ENCODE measurements around the gene NAALADL2. TPM values are rescaled to one million over a fixed set of nuclear protein-coding genes. Genes with fewer than 3 reads are reported as not detected.

Gene NAALADL2
- total and polyA plus RNA-seq, 4 donors: 0.28 to 4.6 (median 3.1) TPM

DNA sequence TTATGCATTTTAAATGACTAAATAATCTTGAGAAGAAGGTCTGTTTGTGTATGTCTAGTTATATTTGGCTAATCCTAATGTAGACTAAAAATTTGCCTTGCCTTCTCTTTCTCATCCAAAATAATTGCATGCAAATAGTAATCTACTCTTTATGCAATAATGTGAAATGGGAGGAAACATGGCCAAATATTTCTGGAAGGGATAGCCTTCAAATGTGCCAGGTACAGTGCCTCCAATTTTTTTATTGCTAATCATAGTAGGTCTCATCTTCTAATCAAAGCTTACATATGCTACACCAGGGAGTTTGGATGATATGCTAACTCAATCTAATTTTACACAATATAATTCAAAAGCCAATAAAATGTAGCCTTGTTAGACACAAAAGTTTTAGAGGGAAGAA lies 911.3 kb downstream of the NAALADL2 start:
- Histone ChIP-seq H3K36me3 (ENCODE audit: control insufficient read depth in 4 of 4, insufficient read depth in 3 of 4, low read depth in 1 of 4, low read length in 3 of 4) (no peaks in the 10 kb centered on the region), H3K27ac (ENCODE audit: low read depth in 1 of 2, low read length in 2 of 2) (no peak overlapping the region), H3K4me1 (ENCODE audit: control insufficient read depth in 4 of 4, insufficient read depth in 4 of 4, low read length in 3 of 4) (no peaks in the 10 kb centered on the region), H3K9ac (ENCODE audit: low read depth in 1 of 2, low read length in 2 of 2) (no peak overlapping the region), H3K4me3 (ENCODE audit: low read depth in 1 of 3, low read length in 3 of 3) (no peak overlapping the region), H3K9me3 (ENCODE audit: control insufficient read depth in 4 of 4, low read length in 3 of 4) (no peaks in the 10 kb centered on the region), H3K27me3 (ENCODE audit: control insufficient read depth in 4 of 4, insufficient read depth in 4 of 4, low read length in 3 of 4) (no peaks in the 10 kb centered on the region)
- TF ChIP-seq ZBTB33 (IDR thresholded peaks at IDR 0.05): no peak
- DNase-seq (ENCODE audit: low spot score): no peak

DNA sequence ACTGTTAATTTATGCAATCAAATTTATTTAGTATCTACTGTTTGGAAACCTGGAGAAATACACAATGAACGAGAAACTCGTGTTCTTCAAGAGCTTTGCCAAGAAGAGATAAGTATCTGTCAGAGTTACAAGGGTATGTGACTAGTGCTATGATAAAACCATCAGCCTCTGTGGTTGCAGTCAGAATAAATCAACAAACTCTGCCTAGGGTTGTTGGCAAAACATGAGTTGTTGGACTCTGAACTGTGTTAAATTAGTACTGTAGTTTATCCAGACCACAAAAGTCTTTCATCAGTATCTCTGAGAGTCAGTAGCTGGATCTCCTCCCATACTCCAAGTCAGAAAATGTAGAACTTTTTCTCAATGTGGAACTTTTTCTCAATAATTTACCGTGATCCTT lies 918.4 kb downstream of the NAALADL2 start:
- Histone ChIP-seq H3K9ac (ENCODE audit: low read depth in 1 of 2, low read length in 2 of 2) (no peak overlapping the region), H3K27me3 (ENCODE audit: control insufficient read depth in 4 of 4, insufficient read depth in 4 of 4, low read length in 3 of 4) (no peaks in the 10 kb centered on the region), H3K4me3 (ENCODE audit: low read depth in 1 of 3, low read length in 3 of 3) (no peak overlapping the region), H3K9me3 (ENCODE audit: control insufficient read depth in 4 of 4, low read length in 3 of 4) (no peaks in the 10 kb centered on the region), H3K27ac (ENCODE audit: low read depth in 1 of 2, low read length in 2 of 2) (no peak overlapping the region), H3K4me1 (ENCODE audit: control insufficient read depth in 4 of 4, insufficient read depth in 4 of 4, low read length in 3 of 4) (no peaks in the 10 kb centered on the region), H3K36me3 (ENCODE audit: control insufficient read depth in 4 of 4, insufficient read depth in 3 of 4, low read depth in 1 of 4, low read length in 3 of 4) (no peaks in the 10 kb centered on the region)
- WGBS: 35% methylated on average over 3 of the region's 3 CpGs
- no peak for DNase-seq (ENCODE audit: low spot score)
- TF ChIP-seq SP1 (IDR thresholded peaks at IDR 0.05) (no peak), RAD21 (IDR thresholded peaks at IDR 0.05) (peak in 1 of 2 donors; percentile 12), HNF4A (conservative IDR thresholded peaks at IDR 0.05) (peak; percentile 55 to 60), FOXA1 (IDR thresholded peaks at IDR 0.05) (no peak), EGR1 (IDR thresholded peaks at IDR 0.05; ENCODE audit: low read depth in 2 of 2) (no peak)
- TF ChIP-seq, protein P1, sequence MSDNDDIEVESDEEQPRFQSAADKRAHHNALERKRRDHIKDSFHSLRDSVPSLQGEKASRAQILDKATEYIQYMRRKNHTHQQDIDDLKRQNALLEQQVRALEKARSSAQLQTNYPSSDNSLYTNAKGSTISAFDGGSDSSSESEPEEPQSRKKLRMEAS (IDR thresholded peaks at IDR 0.05): no peak

DNA sequence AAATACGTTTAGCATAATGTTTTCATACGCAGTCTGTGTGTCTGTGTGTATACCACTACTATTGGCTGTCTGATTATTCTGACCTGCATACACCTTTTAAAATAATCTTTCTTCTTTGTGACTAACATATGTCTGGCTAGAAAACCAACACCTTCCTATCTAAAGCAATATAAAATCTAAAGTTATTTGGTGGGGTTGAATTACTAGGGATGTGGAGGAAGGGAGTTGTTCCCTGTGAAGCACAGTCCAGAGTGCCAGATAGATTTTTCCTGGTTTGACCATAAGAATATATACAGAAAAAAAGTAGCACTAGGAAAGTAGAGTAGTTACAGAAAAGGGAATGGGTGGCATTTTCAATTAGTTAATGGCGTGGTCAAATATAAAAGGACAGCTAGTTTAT lies 918.8 kb downstream of the NAALADL2 start:
- no peaks in the 10 kb centered on the region for H3K36me3 ChIP-seq (ENCODE audit: control insufficient read depth in 4 of 4, insufficient read depth in 3 of 4, low read depth in 1 of 4, low read length in 3 of 4)
- 88% methylated on average over 3 of the region's 3 CpGs for WGBS
- no peaks in the 10 kb centered on the region for H3K4me1 ChIP-seq (ENCODE audit: control insufficient read depth in 4 of 4, insufficient read depth in 4 of 4, low read length in 3 of 4)
- no peak for DNase-seq (ENCODE audit: low spot score)
- H3K9ac ChIP-seq (ENCODE audit: low read depth in 1 of 2, low read length in 2 of 2): no peak overlapping the region
- no peaks in the 10 kb centered on the region for H3K9me3 ChIP-seq (ENCODE audit: control insufficient read depth in 4 of 4, low read length in 3 of 4)
- H3K27ac ChIP-seq (ENCODE audit: low read depth in 1 of 2, low read length in 2 of 2): no peak overlapping the region
- TF ChIP-seq HNF4G (IDR thresholded peaks at IDR 0.05) (no peak), TAF1 (conservative IDR thresholded peaks at IDR 0.05) (no peak), GABPA (IDR thresholded peaks at IDR 0.05 in 1 of 2, conservative IDR thresholded peaks at IDR 0.05 in 1 of 2) (no peak), CTCF (IDR thresholded peaks at IDR 0.05; ENCODE audit: low read depth, low read length, missing input control) (no peak), RAD21 (IDR thresholded peaks at IDR 0.05) (no peak), NR2F2 (IDR thresholded peaks at IDR 0.05) (no peak), EGR1 (IDR thresholded peaks at IDR 0.05; ENCODE audit: low read depth in 2 of 2) (no peak), RXRA (IDR thresholded peaks at IDR 0.05) (no peak), FOXA1 (IDR thresholded peaks at IDR 0.05) (no peak), YY1 (IDR thresholded peaks at IDR 0.05) (no peak), HNF4A (conservative IDR thresholded peaks at IDR 0.05) (no peak), JUND (IDR thresholded peaks at IDR 0.05) (no peak), SP1 (IDR thresholded peaks at IDR 0.05) (no peak)
- TF ChIP-seq, protein P1 (IDR thresholded peaks at IDR 0.05): no peak
- no peak overlapping the region for H3K4me3 ChIP-seq (ENCODE audit: low read depth in 1 of 3, low read length in 3 of 3)
- H3K27me3 ChIP-seq (ENCODE audit: control insufficient read depth in 4 of 4, insufficient read depth in 4 of 4, low read length in 3 of 4): no peaks in the 10 kb centered on the region

All from liver (tissue), 9 donors.